HepG2 (cell line): ENCODE measurements around the gene RBCK1. TPM values are rescaled to one million over a fixed set of nuclear protein-coding genes. Genes with fewer than 3 reads are reported as not detected.

Experiments
- ETV5 ChIP-seq: IDR thresholded peaks from 2 replicates; pipeline ENCODE4 v1.6.1; 2018; ENCODE audit warnings: missing biosample characterization, missing genetic modification reagents, inconsistent platforms, borderline replicate concordance
- FOXO1 ChIP-seq: sonication (generic); formaldehyde crosslinking; IDR thresholded peaks from 2 replicates; pipeline ENCODE4 v1.4.0; 2020; ENCODE audit warnings: missing genetic modification reagents
- HMGXB3 ChIP-seq: sonication (generic); formaldehyde crosslinking; IDR thresholded peaks from 2 replicates; pipeline ENCODE4 v1.4.0; 2020; ENCODE audit warnings: missing genetic modification reagents, borderline replicate concordance
- HNRNPL ChIP-seq: fragments of 200-400 bp; formaldehyde crosslinking; IDR thresholded peaks from 2 replicates; pipeline ENCODE4 v1.6.1; 2017; ENCODE audit warnings: mild to moderate bottlenecking, low read depth, low read length
- MYC ChIP-seq: sonication (generic); formaldehyde crosslinking; IDR thresholded peaks from 2 replicates; pipeline ENCODE4 v1.9.0; 2021; ENCODE audit warnings: missing genetic modification reagents, borderline replicate concordance
- PBX2 ChIP-seq: IDR thresholded peaks from 2 replicates; pipeline ENCODE4 v1.6.1; 2016; ENCODE audit warnings: control low read depth
- PHF21A ChIP-seq: sonication (generic); formaldehyde crosslinking; IDR thresholded peaks from 2 replicates; pipeline ENCODE4 v1.5.0; 2020; ENCODE audit warnings: mild to moderate bottlenecking, missing genetic modification reagents
- RBM22 ChIP-seq: fragments of 200-400 bp; formaldehyde crosslinking; optimal IDR thresholded peaks from 2 replicates; pipeline ENCODE3; 2017; ENCODE audit warnings: mild to moderate bottlenecking, low read length, moderate library complexity
- SAFB2 ChIP-seq: sonication (generic); formaldehyde crosslinking; IDR thresholded peaks from 2 replicates; pipeline ENCODE4 v1.5.1; 2020; ENCODE audit warnings: missing genetic modification reagents, low read depth, mild to moderate bottlenecking, borderline replicate concordance
- SMARCC2 ChIP-seq: fragments of 450-650 bp; IDR thresholded peaks from 2 replicates; pipeline ENCODE4 v1.6.1; 2017; ENCODE audit warnings: antibody characterized with exemption, mild to moderate bottlenecking
- THRA ChIP-seq: sonication (generic); formaldehyde crosslinking; IDR thresholded peaks from 2 replicates; pipeline ENCODE4 v1.4.0; 2020; ENCODE audit warnings: missing genetic modification reagents, borderline replicate concordance
- ZNF280B ChIP-seq: sonication (generic); formaldehyde crosslinking; IDR thresholded peaks from 2 replicates; pipeline ENCODE4 v1.5.0; 2020; ENCODE audit warnings: missing genetic modification reagents, mild to moderate bottlenecking, borderline replicate concordance
- ZNF281 ChIP-seq: sonication (generic); formaldehyde crosslinking; IDR thresholded peaks from 2 replicates; pipeline ENCODE4 v1.4.0; 2020; ENCODE audit warnings: missing genetic modification reagents, borderline replicate concordance
- ZNF333 ChIP-seq: sonication (generic); formaldehyde crosslinking; IDR thresholded peaks from 2 replicates; pipeline ENCODE4 v1.4.0; 2020; ENCODE audit warnings: mild to moderate bottlenecking, missing genetic modification reagents, borderline replicate concordance
- ZNF354B ChIP-seq: sonication (generic); formaldehyde crosslinking; IDR thresholded peaks from 2 replicates; pipeline ENCODE4 v1.8.0; 2022; ENCODE audit warnings: mild to moderate bottlenecking, missing genetic modification reagents
- ZNF740 ChIP-seq: sonication (generic); formaldehyde crosslinking; IDR thresholded peaks from 2 replicates; pipeline ENCODE4 v1.4.0; 2020; ENCODE audit warnings: missing genetic modification reagents
- ZNF772 ChIP-seq: sonication (generic); formaldehyde crosslinking; IDR thresholded peaks from 2 replicates; pipeline ENCODE4 v1.5.0; 2020; ENCODE audit warnings: mild to moderate bottlenecking, missing genetic modification reagents
- ZNF878 ChIP-seq: sonication (generic); formaldehyde crosslinking; IDR thresholded peaks from 2 replicates; pipeline ENCODE4 v1.8.1; 2023; ENCODE audit warnings: mild to moderate bottlenecking, missing genetic modification reagents, moderate library complexity
- polyA plus RNA-seq, 8 experiments: library from polyadenylated mRNA; depleted of rRNA in 3 of 8; stranded (reverse) in 7 of 8; unstranded in 1 of 8; fragments of >200 nt; fragmentation: Illumina TruSeq in 4 of 8; extraction: Trizol in 4 of 8; gene quantifications; 2 replicates each; pipeline versions ENCODE4 v1.2.1 to v1.2.3, GENCODE V29; 2011 to 2016; ENCODE audit warnings: low read depth in 4 of 8, missing spikeins in 1 of 8, mixed read lengths in 1 of 8; ENCODE audit not compliant: insufficient read depth in 1 of 8
- total RNA-seq, 5 experiments: library from RNA; depleted of rRNA; stranded (reverse); fragments of >200 nt; fragmentation: Illumina TruSeq; extraction: Trizol; gene quantifications; 2 replicates each; pipeline ENCODE4 v1.2.3, GENCODE V29; 2016; ENCODE audit warnings: low read depth in 1 of 5

Gene RBCK1
- total and polyA plus RNA-seq, 2 of the 13 experiments (the other 11 are each of a cell fraction or from before 2014, with no cell fraction given): 149 to 215 TPM

GRCh38 chr20:428658-429200 lies 20.6 kb downstream of the RBCK1 start (continued):
- no peak for TF ChIP-seq HMGXB3 (CRISPR knock-in tag)
- no peak for TF ChIP-seq ZNF772 (CRISPR knock-in tag)
- no peak for TF ChIP-seq ZNF281 (CRISPR knock-in tag)
- no peak for TF ChIP-seq ZNF878 (CRISPR knock-in tag)
- peak; percentile 63 for TF ChIP-seq RBM22
- TF ChIP-seq ZNF354B (CRISPR knock-in tag): no peak
- TF ChIP-seq MYC (CRISPR knock-in tag): no peak
- no peak for TF ChIP-seq FOXO1 (CRISPR knock-in tag)
- TF ChIP-seq ZNF280B (CRISPR knock-in tag): peak; percentile 63
- no peak for TF ChIP-seq ZNF333
- TF ChIP-seq SAFB2 (CRISPR knock-in tag): no peak
- 0 out of 2 replicates have a peak, but pooled peaks have one; percentile 38 for TF ChIP-seq HNRNPL
- TF ChIP-seq ETV5: no peak
- TF ChIP-seq PBX2 (CRISPR knock-in tag): no peak
- no peak for TF ChIP-seq SMARCC2
- no peak for TF ChIP-seq PHF21A (CRISPR knock-in tag)
- no peak for TF ChIP-seq ZNF740 (CRISPR knock-in tag)
- no peak for TF ChIP-seq THRA (CRISPR knock-in tag)
